NT2/D1 (cell line): ENCODE data around the gene MSRB1.

Experiments used
- DNase-seq: peaks from one replicate; pipeline ENCODE4 v3.0.0-alpha.2; 2011; ENCODE audit warnings: low read depth, low spot score
- H3K27me3 ChIP-seq: 2 replicates; pipeline ENCODE4 v1.6.0; 2011; ENCODE audit warnings: mild to moderate bottlenecking; ENCODE audit not compliant: insufficient read length, insufficient read depth
- H3K36me3 ChIP-seq: 2 replicates; pipeline ENCODE4 v1.6.1; 2011; ENCODE audit warnings: mild to moderate bottlenecking, low read length, mixed read lengths; ENCODE audit not compliant: insufficient read depth, insufficient read length
- H3K4me1 ChIP-seq: 2 replicates; pipeline ENCODE4 v1.5.1; 2011; ENCODE audit not compliant: insufficient read depth, insufficient read length
- H3K4me3 ChIP-seq: 2 replicates; pipeline ENCODE4 v1.5.1; 2011; ENCODE audit warnings: low read depth; ENCODE audit not compliant: insufficient read length
- H3K9ac ChIP-seq: 2 replicates; pipeline ENCODE4 v1.6.0; 2011; ENCODE audit warnings: low read depth; ENCODE audit not compliant: insufficient read length
- H3K9me3 ChIP-seq: 2 replicates; pipeline ENCODE4 v1.5.1; 2011; ENCODE audit warnings: mild to moderate bottlenecking, low read length; ENCODE audit not compliant: insufficient read depth
- SUZ12 ChIP-seq: IDR thresholded peaks from 2 replicates; pipeline ENCODE4 v1.6.1; 2011; ENCODE audit not compliant: insufficient read length, insufficient read depth; ENCODE audit errors: extremely low read depth
- YY1 ChIP-seq: IDR thresholded peaks from 2 replicates; pipeline ENCODE4 v1.6.1; 2011; ENCODE audit not compliant: insufficient read length, insufficient read depth
- ZNF274 ChIP-seq: IDR thresholded peaks from 2 replicates; pipeline ENCODE4 v1.6.1; 2011; ENCODE audit warnings: mild to moderate bottlenecking, low read depth, low read length

The MSRB1 gene

GRCh38 chr16:1919327-1919998 lies 23.5 kb downstream of the MSRB1 start:
- Histone ChIP-seq H3K27me3 (peaks cover 63% of the 10 kb centered on the region), H3K9me3 (no peaks in the 10 kb centered on the region), H3K36me3 (no peaks in the 10 kb centered on the region), H3K9ac (no peak overlapping the region), H3K4me3 (no peak overlapping the region), H3K4me1 (peaks cover 50% of the 10 kb centered on the region)
- TF ChIP-seq YY1 (no peak), ZNF274 (no peak), SUZ12 (no peak)
- no peak for DNase-seq

- Histone ChIP-seq H3K4me3 (peak within 1 kb of the TSS; percentile 47), H3K9me3 (no peaks in the 10 kb centered on the region), H3K9ac (peak within 1 kb of the TSS; percentile 74), H3K36me3 (no peaks in the 10 kb centered on the region), H3K27me3 (peaks cover 63% of the 10 kb centered on the region), H3K4me1 (peaks cover 47% of the 10 kb centered on the region)
- TF ChIP-seq ZNF274 (no peak), SUZ12 (no peak), YY1 (no peak)
- DNase-seq: no peak
Measured at GRCh38 chr16:1918351-1919326, 24.4 kb downstream of the MSRB1 start, which contains the start of gene HS3ST6. HS3ST6 (minus strand) TSS chr16:1918415; CDS start chr16:1918323, 92 bp downstream.

GRCh38 chr16:1917665-1918350 lies 25.2 kb downstream of the MSRB1 start:
- no peaks in the 10 kb centered on the region for H3K36me3 ChIP-seq
- no peak for TF ChIP-seq ZNF274
- TF ChIP-seq SUZ12: peak; percentile 80
- DNase-seq: no peak

GRCh38 chr16:1917056-1917664 lies 25.8 kb downstream of the MSRB1 start:
- Histone ChIP-seq H3K36me3 (no peaks in the 10 kb centered on the region), H3K4me3 (no peak overlapping the region)

More at GRCh38 chr16:1917665-1918350, 25.2 kb downstream of the MSRB1 start:
- peaks cover 44% of the 10 kb centered on the region for H3K4me1 ChIP-seq
- H3K9ac ChIP-seq: peak overlapping the region; percentile 74
- H3K4me3 ChIP-seq: peak overlapping the region; percentile 47
- H3K27me3 ChIP-seq: peaks cover 56% of the 10 kb centered on the region
- H3K9me3 ChIP-seq: no peaks in the 10 kb centered on the region

GRCh38 chr16:1916640-1916990 lies 26.4 kb downstream of the MSRB1 start:
- TF ChIP-seq SUZ12: no peak
- no peak for TF ChIP-seq ZNF274
- no peak for TF ChIP-seq YY1
- Histone ChIP-seq H3K36me3 (no peaks in the 10 kb centered on the region), H3K27me3 (peaks cover 49% of the 10 kb centered on the region), H3K4me3 (no peak overlapping the region), H3K4me1 (peaks cover 46% of the 10 kb centered on the region), H3K9ac (no peak overlapping the region), H3K9me3 (no peaks in the 10 kb centered on the region)
- no peak for DNase-seq

More at GRCh38 chr16:1917056-1917664, 25.8 kb downstream of the MSRB1 start:
- TF ChIP-seq SUZ12 (no peak), ZNF274 (no peak), YY1 (no peak)
- peaks cover 44% of the 10 kb centered on the region for H3K4me1 ChIP-seq
- H3K9me3 ChIP-seq: no peaks in the 10 kb centered on the region
- no peak for DNase-seq
- peaks cover 51% of the 10 kb centered on the region for H3K27me3 ChIP-seq
- H3K9ac ChIP-seq: peak overlapping the region; percentile 74

- no peak for DNase-seq
- Histone ChIP-seq H3K9me3 (no peaks in the 10 kb centered on the region), H3K27me3 (peaks cover 42% of the 10 kb centered on the region), H3K4me1 (peaks cover 46% of the 10 kb centered on the region), H3K9ac (no peak overlapping the region), H3K4me3 (no peak overlapping the region), H3K36me3 (no peaks in the 10 kb centered on the region)
- TF ChIP-seq SUZ12 (no peak), ZNF274 (no peak), YY1 (no peak)
Measured at GRCh38 chr16:1915732-1916639, 27.0 kb downstream of the MSRB1 start.
